ENCODE data around the gene ZNF536.

The ZNF536 gene

DNA sequence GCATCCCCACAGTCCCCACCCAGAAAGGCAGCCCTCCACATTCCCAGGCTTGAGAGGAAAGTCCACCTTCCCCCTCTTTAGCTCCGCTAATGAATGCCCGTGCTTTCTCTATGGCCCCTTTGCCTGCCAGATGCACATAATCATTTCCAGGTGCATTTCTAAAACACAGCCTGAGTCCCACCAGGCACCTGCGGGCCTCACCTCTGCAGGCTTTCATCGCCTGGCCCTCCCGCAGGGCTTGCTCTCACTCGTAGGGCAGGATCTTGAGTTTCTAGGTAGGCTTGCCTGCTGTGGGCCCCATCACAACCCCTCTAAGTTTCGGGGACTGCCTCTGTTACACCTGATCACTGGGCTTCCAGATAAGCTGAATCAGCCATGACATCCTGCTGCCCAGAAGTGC, 173.6 kb downstream of the ZNF536 start:
- Histone ChIP-seq H4K20me1 (no peaks in the 10 kb centered on the region), H3K4me3 (no peak overlapping the region), H3K4me1 (peaks cover 13 to 45% (median 27%) of the 10 kb centered on the region in 10 experiments), H3K36me3 (no peaks in the 10 kb centered on the region), H3K27me3 (no peaks in the 10 kb centered on the region), H3K9me3 (replicated peaks in 1 of 11) (peaks cover 0 to 15% (median 7%) of the 10 kb centered on the region in 11 experiments; a peak in 7 of 22 replicates), H3K4me2 (0 out of 22 replicates have a peak overlapping the region, but pooled peaks of 1 of the 11 experiments have one; percentile 18), H3K27ac (no peak overlapping the region), H3K9ac (no peak overlapping the region)
- TF ChIP-seq Cebpa-rat (IDR thresholded peaks at IDR 0.05), result no peak

DNA sequence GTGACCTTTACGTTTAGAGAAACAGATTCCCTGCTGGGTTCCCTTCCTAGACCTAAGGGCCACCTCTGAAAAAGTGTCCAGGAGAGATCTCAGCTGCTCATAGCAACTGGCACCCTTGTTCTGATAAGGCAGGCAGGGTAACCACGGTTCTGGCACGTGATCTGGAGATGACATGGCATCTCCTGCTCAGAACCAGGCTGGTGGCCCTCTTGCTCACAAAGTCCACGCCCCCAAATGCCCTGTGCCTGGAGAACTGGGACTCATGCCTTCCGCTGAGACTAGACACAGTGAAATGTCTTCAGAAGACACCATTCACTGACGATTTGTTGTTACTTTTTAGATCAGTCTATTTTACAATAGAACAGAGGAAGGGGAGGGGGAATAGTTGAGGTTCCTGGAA, 174.1 kb downstream of the ZNF536 start:
- no peak for TF ChIP-seq Cebpa-rat (IDR thresholded peaks at IDR 0.05)
- Histone ChIP-seq H4K20me1 (no peaks in the 10 kb centered on the region), H3K27me3 (no peaks in the 10 kb centered on the region), H3K9ac (no peak overlapping the region), H3K4me1 (peaks cover 14 to 45% (median 27%) of the 10 kb centered on the region in 10 experiments), H3K4me2 (peak overlapping the region in 2 of 11 experiments; percentile 18 to 31; a peak in 2 of 22 replicates), H3K27ac (no peak overlapping the region), H3K9me3 (replicated peaks in 1 of 11) (peaks cover 0 to 15% (median 7%) of the 10 kb centered on the region in 11 experiments; a peak in 7 of 22 replicates), H3K36me3 (no peaks in the 10 kb centered on the region), H3K4me3 (no peak overlapping the region)

DNA sequence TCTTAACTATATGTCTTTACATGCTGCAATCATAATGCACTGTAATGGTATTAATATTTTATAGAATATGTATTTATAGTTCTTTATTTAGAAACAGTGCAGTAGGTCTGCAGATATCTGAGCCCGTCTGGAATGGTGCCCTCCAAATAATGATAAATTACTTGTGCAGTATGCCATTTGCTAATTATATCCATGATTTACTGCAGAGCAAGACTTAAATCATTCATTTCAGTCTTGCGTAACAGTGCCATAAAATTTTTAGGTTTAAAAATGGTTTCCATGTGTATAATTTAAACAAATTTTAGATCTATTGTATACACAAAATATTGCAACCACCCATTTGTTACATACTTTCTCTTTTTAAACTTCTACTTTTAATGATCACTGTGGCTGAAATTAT, 175.1 kb downstream of the ZNF536 start:
- no peaks in the 10 kb centered on the region for H3K36me3 ChIP-seq
- 0 out of 22 replicates have a peak, but pooled peaks of 1 of the 11 experiments have one; percentile 22 for TF ChIP-seq Cebpa-rat (IDR thresholded peaks at IDR 0.05)
- no peak overlapping the region for H3K4me3 ChIP-seq
- no peaks in the 10 kb centered on the region for H4K20me1 ChIP-seq
- no peak overlapping the region for H3K27ac ChIP-seq
- H3K4me2 ChIP-seq, result no peak overlapping the region
- H3K9ac ChIP-seq, result no peak overlapping the region
- H3K4me1 ChIP-seq, result peaks cover 21 to 51% (median 33%) of the 10 kb centered on the region in 10 experiments
- no peaks in the 10 kb centered on the region for H3K27me3 ChIP-seq
- H3K9me3 ChIP-seq (replicated peaks in 1 of 11), result peaks cover 0 to 15% (median 7%) of the 10 kb centered on the region in 11 experiments; a peak in 7 of 22 replicates

DNA sequence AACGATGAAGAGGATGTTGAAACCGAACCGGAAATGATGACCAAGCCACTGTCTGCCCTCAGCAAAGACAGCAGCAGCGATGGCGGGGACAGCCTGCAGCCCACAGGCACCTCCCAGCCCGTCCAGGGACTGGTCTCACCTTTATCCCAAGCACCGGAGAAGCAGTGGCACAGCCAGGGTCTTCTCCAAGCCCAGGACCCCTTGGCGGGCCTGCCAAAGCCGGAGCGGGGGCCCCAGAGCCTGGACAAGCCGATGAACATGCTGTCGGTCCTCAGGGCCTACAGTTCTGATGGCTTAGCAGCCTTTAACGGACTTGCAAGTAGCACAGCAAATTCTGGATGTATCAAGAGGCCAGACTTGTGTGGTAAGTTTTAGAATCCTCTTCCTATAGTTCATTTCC, 177.0 kb downstream of the ZNF536 start:
- Histone ChIP-seq H3K27me3 (no peaks in the 10 kb centered on the region), H3K9ac (no peak overlapping the region), H3K4me3 (no peak overlapping the region), H3K36me3 (no peaks in the 10 kb centered on the region), H3K4me2 (peak overlapping the region in 6 of 11 experiments; percentile 20 to 96 (median 76); a peak in 10 of 22 replicates), H3K4me1 (peaks cover 21 to 58% (median 36%) of the 10 kb centered on the region in 10 experiments), H3K9me3 (replicated peaks in 1 of 11) (peaks cover 0 to 15% (median 7%) of the 10 kb centered on the region in 11 experiments; a peak in 7 of 22 replicates), H3K27ac (peak overlapping the region in 4 of 11 experiments; percentile 2 to 51 (median 41); a peak in 6 of 22 replicates), H4K20me1 (no peaks in the 10 kb centered on the region)
- no peak for TF ChIP-seq Cebpa-rat (IDR thresholded peaks at IDR 0.05)

DNA sequence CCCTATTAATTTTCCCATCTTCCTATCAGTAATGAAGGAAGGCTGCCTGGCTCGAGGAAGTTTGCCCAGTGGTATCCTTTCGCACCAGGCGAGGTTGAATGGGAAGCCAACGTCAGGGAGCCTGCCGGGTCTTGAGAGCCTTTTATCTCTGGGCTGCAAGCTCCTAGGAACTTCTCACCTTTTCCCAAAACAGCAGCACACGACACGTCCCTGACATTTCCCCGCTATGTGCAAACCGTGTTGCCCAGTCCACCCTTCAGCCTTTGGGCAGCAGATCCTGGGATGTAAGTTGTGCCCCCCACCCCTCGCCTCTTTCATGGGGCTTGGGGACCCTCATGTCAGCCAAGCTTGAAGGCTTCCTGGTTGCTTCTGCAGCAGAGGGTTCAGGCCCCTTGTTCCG, 179.1 kb downstream of the ZNF536 start:
- Histone ChIP-seq H3K4me2 (peak overlapping the region; percentile 59 to 96 (median 87)), H3K27ac (peak overlapping the region in 9 of 11 experiments; percentile 0 to 68 (median 55); a peak in 15 of 22 replicates), H3K27me3 (no peaks in the 10 kb centered on the region), H3K36me3 (no peaks in the 10 kb centered on the region), H4K20me1 (no peaks in the 10 kb centered on the region), H3K9ac (peak overlapping the region in 6 of 11 experiments; percentile 6 to 39 (median 20); a peak in 5 of 22 replicates), H3K9me3 (replicated peaks in 1 of 11) (peaks cover 0 to 15% (median 7%) of the 10 kb centered on the region in 11 experiments; a peak in 7 of 22 replicates), H3K4me3 (peak overlapping the region in 4 of 10 experiments; percentile 7 to 24 (median 12); a peak in 6 of 20 replicates), H3K4me1 (peaks cover 21 to 73% (median 48%) of the 10 kb centered on the region in 10 experiments)
- no peak for TF ChIP-seq Cebpa-rat (IDR thresholded peaks at IDR 0.05)

DNA sequence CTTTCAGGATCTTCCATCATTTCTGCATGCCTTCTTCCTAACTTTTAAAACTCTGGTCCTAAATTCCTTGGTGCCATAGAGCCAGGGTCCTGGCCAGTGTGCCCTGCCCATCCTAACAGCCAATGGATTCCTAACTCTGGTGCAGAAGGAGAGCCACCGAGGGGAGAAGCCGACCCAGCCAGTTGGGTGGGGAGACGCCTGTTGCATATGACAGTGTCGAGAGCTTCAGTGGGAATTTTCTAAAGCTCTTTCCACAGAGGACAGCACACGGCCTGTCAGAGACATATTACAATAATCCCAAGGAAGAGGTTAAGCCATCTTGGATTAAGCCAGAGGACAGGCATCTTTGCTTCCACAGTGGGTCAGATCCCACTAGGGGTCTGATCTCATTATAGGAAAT, 180.4 kb downstream of the ZNF536 start:
- no peaks in the 10 kb centered on the region for H3K36me3 ChIP-seq
- H3K27ac ChIP-seq, result no peak overlapping the region
- no peak overlapping the region for H3K9ac ChIP-seq
- H3K4me1 ChIP-seq, result peaks cover 21 to 70% (median 48%) of the 10 kb centered on the region in 10 experiments
- H3K4me2 ChIP-seq, result peak overlapping the region in 5 of 11 experiments; percentile 20 to 96 (median 90); a peak in 4 of 22 replicates
- H3K27me3 ChIP-seq, result no peaks in the 10 kb centered on the region
- no peak overlapping the region for H3K4me3 ChIP-seq
- no peaks in the 10 kb centered on the region for H4K20me1 ChIP-seq
- H3K9me3 ChIP-seq (replicated peaks in 1 of 11), result peaks cover 0 to 15% (median 7%) of the 10 kb centered on the region in 11 experiments; a peak in 7 of 22 replicates
- no peak for TF ChIP-seq Cebpa-rat (IDR thresholded peaks at IDR 0.05)

DNA sequence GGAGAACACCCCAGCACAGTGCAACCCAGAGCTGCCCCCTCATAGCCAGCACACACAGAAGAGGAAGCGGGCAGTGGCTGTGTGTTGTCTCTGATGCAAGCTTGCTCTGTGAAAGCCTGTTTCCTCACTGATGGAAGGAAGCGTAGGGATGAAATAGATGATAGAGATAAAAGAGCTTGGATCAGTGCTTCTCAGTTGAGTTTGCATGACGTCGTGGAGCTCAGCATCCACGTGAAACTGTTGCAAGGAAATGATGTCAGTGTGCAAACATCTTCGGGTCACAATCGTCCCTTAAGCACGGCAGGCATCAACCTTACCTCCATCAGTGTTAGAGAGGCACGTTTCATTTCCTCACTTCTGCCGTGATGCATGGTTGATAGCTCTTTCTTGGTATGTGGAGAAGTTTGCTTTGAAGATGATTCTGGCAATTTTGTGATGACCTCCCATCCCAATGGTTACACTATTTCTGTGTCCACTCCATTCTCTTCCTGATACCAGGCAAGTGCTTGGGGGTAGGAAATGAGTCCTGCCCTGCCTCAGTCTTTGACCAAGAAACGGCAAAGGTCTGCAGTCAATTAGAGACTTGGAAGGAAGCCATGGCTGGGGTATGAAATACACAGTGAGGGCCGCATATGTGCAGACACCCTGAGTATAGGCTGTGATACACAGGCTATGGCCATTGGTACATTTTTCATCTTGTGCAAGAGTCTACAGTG, 183.0 kb downstream of the ZNF536 start:
- Histone ChIP-seq H3K9me3 (replicated peaks in 1 of 11) (no peaks in the 10 kb centered on the region), H3K27ac (peak overlapping the region in 1 of 11 experiments; percentile 45; a peak in 2 of 22 replicates), H3K4me3 (no peak overlapping the region), H3K9ac (no peak overlapping the region), H4K20me1 (no peaks in the 10 kb centered on the region; a peak in 1 of 22 replicates), H3K4me2 (peak overlapping the region in 5 of 11 experiments; percentile 52 to 68 (median 59); a peak in 10 of 22 replicates), H3K36me3 (no peaks in the 10 kb centered on the region), H3K27me3 (no peaks in the 10 kb centered on the region), H3K4me1 (peaks cover 17 to 47% (median 33%) of the 10 kb centered on the region in 10 experiments)
- no peak for TF ChIP-seq Cebpa-rat (IDR thresholded peaks at IDR 0.05)

DNA sequence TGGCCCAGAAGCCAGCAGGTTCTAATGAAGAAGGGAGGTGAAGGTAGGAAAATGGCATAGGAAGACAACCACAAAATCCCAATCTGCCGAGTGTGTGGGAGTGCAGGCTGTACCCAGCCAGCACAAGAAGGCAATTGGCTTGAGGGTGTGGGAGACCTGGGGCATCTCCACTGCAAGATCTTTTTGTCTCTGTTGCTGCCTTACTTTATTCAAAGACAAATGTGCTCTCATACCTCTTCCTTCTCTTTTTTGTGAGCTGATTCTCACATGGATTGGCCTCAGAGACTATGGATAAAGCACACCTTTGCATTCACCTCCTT, 183.6 kb downstream of the ZNF536 start:
- Histone ChIP-seq H3K9ac (no peak overlapping the region), H3K27ac (no peak overlapping the region), H3K9me3 (replicated peaks in 1 of 11) (no peaks in the 10 kb centered on the region), H3K4me3 (no peak overlapping the region), H3K4me2 (peak overlapping the region in 5 of 11 experiments; percentile 52 to 68 (median 59); a peak in 9 of 22 replicates), H3K36me3 (no peaks in the 10 kb centered on the region), H4K20me1 (no peaks in the 10 kb centered on the region; a peak in 1 of 22 replicates), H3K4me1 (peaks cover 12 to 42% (median 28%) of the 10 kb centered on the region in 10 experiments), H3K27me3 (no peaks in the 10 kb centered on the region)
- no peak for TF ChIP-seq Cebpa-rat (IDR thresholded peaks at IDR 0.05)

DNA sequence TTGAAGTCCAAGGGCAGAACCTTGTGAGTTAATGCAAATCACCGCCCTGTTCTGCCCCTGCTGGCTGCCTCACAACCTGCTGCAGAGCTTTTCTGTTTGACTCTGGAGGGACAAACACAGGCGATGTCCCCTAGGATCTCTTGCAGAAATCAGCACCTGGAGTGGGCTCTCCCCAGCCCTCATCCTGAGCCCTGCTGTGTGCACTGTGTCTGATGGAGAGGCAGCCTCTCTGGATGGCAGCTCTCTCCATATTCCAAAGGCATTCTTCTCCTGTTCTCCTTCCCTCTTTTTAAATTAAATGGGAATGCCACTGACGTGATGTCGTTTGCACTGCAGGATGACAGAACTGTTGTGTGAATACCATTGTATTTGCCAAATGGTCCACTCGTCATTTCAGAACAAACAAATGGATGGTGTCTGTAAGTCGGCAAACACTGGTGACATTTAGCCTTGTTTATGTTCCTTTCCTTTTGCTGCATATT, 184.1 kb downstream of the ZNF536 start:
- Histone ChIP-seq H3K9me3 (replicated peaks in 1 of 11) (no peaks in the 10 kb centered on the region), H3K4me3 (no peak overlapping the region), H3K27me3 (no peaks in the 10 kb centered on the region), H3K4me1 (peaks cover 7 to 37% (median 23%) of the 10 kb centered on the region in 10 experiments), H4K20me1 (no peaks in the 10 kb centered on the region; a peak in 1 of 22 replicates), H3K9ac (no peak overlapping the region), H3K4me2 (peak overlapping the region in 2 of 11 experiments; percentile 52 to 68; a peak in 2 of 22 replicates), H3K27ac (no peak overlapping the region), H3K36me3 (no peaks in the 10 kb centered on the region)
- TF ChIP-seq Cebpa-rat (IDR thresholded peaks at IDR 0.05), result no peak

Data from BLaER1 treated with 17β-estradiol and CSF1 and Interleukin-3, amounts not matched to agents 10 nM and 100 nM (cell line).